WTC11 (cell line): ENCODE data around the gene VANGL2.

Experiments
- JUN ChIP-seq: sonication (generic); formaldehyde crosslinking; IDR thresholded peaks from 2 replicates; pipeline ENCODE4 v1.8.0; 2023; ENCODE audit warnings: mild to moderate bottlenecking, missing genetic modification reagents
- MLX ChIP-seq: sonication (generic); formaldehyde crosslinking; IDR thresholded peaks from 2 replicates; pipeline ENCODE4 v1.8.1; 2023; ENCODE audit warnings: mild to moderate bottlenecking, missing genetic modification reagents, moderate library complexity
- SMAD3 ChIP-seq: sonication (generic); formaldehyde crosslinking; IDR thresholded peaks from 2 replicates; pipeline ENCODE4 v1.8.0; 2022; ENCODE audit warnings: missing genetic modification reagents, mild to moderate bottlenecking, borderline replicate concordance

GRCh38 chr1:160377585-160378206 lies 22.7 kb upstream of the VANGL2 start:
- no peak for TF ChIP-seq MLX
- TF ChIP-seq JUN (CRISPR knock-in tag): no peak
- no peak for TF ChIP-seq SMAD3 (CRISPR knock-in tag)
